Erythroblast (primary cell): ENCODE data around the gene KIF13A.
"Not testable (repeated sequence)": the region's sequence is repeated elsewhere in the genome, so short reads cannot be mapped to it uniquely, and the experiment has no call there.

Experiments
- DNase-seq, 2 experiments: peaks; one replicate each; lab custom pipeline; 2025; lab: John Stamatoyannopoulos, UW
- GATA1 ChIP-seq: IDR thresholded peaks from 2 replicates; pipeline ENCODE4 v1.6.1; 2011; ENCODE audit warnings: low read depth, mild to moderate bottlenecking, control low read depth, low read length, moderate library complexity
- POLR2A ChIP-seq: IDR thresholded peaks from 2 replicates; pipeline ENCODE4 v1.6.1; 2011; ENCODE audit warnings: mild to moderate bottlenecking, low read length

KIF13A gene

DNA sequence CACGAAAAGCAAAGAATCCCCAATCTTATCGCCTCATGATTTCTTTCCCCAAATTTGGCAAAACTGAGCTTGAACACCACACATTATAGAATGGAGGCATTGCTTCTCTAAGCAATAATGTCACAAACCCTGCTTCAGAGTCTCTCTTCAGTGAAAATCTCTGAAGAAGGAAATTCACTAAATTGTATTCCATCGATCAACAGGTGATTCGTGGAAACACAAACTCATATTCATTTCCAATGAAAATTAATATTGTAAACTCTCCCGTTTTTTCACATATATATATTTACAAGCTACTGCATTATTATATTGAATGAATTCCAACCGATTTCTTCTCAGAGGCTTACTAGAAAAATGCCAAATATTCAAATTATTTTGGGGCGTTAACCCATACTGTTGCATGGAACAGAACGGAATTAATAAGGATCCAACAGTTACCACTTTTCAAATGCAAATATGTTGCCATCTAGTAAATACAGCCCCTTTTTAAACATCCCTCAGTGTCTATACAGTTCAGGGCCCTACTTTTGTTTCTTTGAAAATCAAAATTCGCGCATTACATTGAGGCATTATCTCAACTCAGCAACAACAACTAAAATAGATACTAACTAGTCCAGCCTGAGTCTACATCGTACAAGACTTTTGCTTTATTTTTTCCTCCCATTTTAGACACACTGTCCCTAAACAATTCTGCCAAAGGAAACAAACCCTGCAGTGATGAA is 1.3 kb downstream of the KIF13A start:
- TF ChIP-seq GATA1 (no peak), POLR2A (no peak)
- DNase-seq: no peak

DNA sequence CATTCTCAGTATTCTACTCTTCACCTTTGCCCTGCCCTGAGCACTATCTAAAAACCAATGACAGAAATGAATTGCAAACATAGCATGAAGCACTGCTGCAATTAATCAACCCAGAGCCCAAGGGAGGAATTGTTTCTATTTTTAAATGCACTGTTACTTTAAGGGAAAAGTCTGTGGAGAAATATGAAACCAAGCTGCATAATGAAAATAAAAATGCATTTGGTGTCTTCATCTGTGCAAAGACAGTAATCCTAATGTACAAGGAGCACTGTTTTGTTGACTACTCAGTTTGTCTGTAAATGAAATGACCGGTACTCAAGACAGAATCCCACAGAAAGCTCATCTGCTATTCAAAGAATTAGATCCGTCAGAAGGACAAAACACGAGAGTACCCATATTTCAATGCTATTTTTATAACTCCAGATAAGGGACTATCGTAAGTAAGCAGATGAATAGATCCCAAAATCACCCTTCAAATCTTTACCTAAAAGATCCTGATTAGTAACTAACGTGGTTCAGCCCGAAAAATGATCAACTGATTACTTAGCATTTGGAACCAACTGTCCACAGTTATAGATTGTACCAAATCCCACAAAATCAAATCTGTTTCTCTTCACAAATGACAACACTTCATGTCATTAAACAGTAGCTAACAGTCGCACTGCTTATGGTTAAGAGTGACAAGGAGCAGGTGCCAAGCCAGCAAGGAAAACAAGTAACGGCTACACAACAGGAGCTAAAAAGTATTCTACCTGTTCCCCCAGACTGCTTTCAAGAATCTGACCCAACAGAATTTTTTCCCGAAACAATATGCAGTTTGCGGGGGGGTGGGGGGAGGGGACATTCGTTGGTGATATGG is 2.4 kb downstream of the KIF13A start:
- peak in 1 of 2 experiments; percentile 28 for DNase-seq
- TF ChIP-seq GATA1: no peak
- TF ChIP-seq POLR2A: no peak

DNA sequence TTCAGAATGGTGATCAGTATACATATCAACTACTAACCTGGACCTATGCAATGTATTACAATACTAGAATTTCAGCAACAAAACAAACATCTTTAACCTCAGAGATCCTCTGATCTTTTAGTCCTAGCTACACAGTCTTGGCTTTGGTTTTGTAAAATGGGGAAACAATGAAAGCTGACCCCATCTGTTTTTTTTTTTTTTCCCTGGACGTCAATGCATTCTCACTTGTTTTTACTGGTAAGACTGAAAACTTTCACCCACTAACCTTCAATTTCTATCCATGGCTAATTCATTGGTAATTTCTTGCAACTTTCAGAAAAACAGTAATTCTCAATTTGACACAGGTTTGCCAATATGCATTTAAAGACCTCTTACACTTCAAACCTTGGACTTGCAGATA is 3.0 kb downstream of the KIF13A start:
- no peak for DNase-seq
- no peak for TF ChIP-seq POLR2A
- TF ChIP-seq GATA1: no peak

DNA sequence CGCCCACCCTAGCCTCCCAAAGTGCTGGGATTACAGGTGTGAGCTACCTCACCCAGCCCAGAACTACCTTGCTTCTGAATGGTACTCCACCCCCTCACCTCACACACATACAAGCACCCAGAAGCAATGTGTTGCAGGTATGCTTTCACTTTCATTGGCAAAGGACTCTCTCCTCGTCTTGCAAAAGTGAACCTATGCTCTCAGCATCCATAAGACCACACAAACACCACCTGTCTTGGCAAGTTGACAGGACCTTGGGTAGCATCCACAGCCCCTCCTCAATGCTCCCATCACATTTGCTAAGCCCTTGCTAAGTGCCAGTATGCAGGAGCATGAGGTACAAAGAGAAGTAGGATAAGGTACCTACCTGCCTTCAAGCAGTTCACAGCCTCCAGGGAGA is 3.7 kb downstream of the KIF13A start:
- no peak for DNase-seq
- TF ChIP-seq GATA1: no peak
- TF ChIP-seq POLR2A: no peak

DNA sequence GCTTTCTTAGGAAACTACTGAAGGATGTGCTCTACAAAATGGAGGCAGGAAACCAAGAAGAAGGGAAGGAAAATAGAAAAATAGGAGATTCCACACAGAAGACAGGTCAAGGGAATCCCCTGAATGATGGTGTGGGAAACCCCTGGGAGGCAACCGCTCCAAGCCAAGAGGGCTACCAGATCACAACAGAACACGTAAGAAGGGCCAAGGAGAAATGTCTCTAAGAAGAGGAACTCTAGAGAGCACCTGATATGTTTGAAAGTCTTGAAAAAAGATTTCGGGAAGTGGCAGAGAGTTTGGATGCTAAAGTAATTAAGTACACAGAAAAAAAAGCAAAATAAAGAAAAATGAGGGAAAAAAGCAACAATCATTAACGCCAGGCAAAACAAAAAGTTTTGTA is 7.1 kb downstream of the KIF13A start:
- no peak for TF ChIP-seq POLR2A
- TF ChIP-seq GATA1: no peak
- no peak for DNase-seq

DNA sequence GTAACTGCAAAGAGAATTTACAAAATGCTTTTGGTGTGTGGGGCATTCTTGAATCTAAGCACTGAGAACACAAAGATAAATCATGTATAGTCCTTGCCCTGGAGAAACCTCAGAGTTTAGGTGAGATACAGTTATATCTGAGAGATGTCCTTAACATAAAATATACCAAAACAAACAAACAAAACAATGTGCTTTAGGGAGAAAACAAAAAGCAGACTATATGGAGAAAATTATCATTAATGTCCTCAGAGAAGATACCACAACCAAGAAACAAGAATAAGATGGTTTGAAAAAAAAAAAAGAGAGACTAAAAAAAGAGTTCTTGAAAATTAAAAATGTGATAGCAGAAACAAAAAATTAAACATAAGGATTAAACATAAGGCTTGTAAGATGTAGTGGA is 8.0 kb downstream of the KIF13A start:
- TF ChIP-seq POLR2A (no peak), GATA1 (no peak)
- DNase-seq: no peak

DNA sequence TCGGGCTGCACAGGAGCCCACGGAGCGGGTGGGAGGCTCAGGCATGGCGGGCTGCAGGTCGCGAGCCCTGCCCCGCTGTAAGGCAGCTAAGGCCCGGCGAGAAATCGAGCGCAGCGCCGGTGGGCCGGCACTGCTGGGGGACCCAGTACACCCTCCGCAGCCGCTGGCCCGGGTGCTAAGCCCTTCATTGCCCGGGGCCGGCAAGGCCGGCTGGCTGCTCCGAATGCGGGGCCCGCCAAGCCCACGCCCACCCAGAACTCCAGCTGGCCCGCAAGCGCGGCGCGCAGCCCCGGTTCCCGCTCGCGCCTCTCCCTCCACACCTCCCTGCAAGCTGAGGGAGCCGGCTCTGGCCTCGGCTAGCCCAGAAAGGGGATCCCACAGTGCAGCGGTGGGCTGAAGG is 11.2 kb downstream of the KIF13A start:
- DNase-seq: not testable (repeated sequence)

DNA sequence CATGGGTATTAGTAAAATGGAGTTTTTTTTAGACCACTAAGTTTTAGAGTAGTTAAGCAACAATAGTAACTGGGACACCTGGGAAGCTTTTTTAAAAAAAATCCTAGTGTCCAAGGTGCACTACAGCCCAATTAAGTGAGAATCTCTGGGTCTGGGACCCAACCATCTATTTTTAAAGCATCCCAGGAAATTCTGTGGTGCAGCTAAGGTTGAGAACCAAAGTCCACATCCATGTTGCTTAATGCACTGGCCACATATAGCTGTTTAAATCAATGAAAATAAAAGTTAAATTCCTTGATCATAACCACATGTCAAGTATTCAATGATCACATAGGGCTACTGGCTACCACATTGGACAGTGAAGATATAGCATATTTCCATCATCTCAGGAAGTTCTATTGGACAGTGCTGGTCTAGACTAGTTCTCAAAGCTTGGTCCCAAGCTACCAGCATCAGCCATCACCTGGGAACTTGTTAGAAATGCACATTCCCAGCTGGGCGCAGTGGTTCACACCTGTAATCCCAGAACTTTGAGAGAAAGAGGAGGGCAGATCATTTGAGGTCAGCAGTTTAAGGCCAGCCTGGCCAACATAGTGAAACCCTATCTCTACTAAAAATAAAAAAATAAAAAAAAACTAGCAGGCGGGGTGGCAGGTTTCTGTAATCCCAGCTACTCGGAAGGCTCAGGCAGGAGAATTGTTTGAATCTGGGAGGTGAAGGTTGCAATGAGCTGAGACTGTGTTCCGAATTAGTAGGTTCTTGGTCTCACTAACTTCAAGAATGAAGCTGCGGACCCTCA is 12.7 kb downstream of the KIF13A start:
- no peak for TF ChIP-seq POLR2A
- TF ChIP-seq GATA1: no peak
- no peak for DNase-seq

DNA sequence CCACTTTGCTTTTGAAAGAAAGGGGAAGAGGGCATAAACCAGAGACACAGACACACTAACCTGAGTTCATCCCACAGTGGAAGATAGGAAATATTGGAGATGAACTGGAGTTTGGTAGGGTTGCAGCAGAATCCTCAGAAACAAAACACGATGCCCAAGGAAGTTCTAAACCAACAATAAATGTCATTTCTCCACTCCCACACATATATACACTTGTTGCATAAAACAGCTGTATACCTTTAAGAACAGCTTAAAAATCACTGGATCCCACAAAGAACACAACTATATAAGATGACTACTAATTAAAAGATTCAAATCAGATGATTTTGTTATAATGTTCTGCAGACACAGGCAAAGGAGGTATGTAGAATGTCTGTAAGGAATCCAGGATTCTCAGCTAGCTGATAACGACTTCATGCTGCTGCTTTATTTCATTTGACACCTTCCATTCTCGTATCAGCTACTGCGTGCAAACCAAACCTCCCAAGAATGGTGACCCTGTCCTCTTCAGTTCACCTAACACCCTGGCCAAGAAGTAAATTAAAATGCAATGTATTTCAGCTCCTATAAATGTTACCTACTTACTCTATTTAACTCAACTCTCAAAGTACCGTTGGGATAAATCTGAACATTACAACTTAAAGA is 14.3 kb downstream of the KIF13A start:
- no peak for DNase-seq
- TF ChIP-seq GATA1 (no peak), POLR2A (no peak)

DNA sequence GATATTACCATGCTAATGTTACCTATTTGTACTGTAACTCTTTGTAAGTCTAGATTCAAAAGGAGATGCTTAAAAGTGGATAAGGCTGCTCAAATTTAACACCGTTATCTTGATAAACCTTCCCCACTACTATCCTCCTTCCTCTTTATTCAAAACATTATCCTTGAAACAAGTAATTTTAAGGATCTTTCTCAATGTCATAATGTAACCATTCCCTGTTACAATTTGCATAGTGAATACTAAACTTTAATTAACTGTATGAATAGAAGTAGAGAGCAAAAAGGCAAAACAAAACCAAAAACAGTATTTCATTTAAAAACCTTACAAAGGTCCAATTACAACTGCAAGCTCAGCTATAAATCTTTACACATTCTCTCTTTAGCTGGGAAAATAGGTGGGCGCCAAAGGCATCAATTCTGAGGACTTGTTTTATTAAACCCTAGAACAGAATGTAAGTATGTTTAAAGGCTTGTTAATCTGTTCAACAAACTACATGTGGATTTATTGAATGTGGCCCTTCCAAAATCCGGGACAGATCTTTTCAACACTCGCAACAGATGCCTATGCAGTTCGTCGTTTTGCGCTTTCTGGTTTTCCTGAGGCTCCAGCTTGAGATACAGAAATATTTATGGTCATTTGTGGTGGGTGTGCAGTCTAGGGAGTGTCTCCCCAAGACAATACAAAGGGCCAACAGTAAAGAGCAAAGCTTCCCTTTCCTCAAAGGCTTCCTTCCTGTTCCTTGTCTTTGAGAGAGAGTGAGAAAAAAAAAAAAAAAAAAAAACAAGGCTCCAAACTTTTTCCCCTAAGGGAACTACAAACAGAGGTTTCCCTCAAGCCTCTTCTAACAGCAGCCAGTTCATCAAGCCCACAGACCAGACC is 15.1 kb downstream of the KIF13A start:
- TF ChIP-seq GATA1: no peak
- no peak for TF ChIP-seq POLR2A
- no peak for DNase-seq

DNA sequence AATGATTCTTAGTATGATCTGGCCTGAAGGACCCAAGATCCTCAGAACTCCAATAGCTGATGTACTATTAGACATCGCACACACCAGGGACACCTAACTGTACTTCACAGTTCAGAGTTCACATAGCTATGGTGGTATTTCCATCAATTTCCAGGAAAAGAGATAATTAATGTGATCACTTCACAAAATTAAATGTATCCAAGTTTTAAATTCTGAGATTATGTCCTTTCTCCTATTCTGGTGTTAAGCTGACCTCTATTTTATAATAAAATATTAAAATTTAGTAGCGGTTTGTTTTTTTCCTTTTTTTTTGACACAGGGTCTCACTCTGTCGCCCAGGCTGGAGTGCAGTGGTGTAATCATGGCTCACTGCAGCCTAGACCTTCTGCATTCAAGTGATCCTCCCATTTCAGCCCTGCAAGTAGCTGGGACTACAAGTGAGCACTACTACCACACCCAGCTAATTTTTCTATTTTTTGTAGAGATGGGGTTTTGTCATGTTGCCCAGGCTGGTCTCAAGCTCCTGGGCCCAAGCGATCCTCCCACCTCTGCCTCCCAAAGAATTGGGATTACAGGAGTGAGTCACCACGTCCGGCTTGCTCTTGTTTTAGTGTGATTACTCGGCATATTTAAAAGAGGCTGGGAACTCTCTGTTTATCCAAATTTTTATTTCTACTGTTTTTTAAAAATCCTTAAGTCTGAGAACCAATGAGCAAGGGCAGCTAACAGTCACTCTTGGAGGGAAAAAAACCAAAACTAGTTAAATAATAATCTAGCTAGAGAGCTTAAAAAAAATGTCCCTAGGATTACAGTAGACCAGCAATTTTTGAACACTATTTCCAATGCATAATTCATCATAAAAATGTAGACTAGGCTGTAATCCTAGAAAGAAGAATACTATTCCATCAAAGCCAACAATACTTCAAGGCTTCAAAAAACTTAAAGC is 16.0 kb downstream of the KIF13A start:
- peak; percentile 5 to 19 for DNase-seq
- TF ChIP-seq POLR2A (no peak), GATA1 (no peak)

DNA sequence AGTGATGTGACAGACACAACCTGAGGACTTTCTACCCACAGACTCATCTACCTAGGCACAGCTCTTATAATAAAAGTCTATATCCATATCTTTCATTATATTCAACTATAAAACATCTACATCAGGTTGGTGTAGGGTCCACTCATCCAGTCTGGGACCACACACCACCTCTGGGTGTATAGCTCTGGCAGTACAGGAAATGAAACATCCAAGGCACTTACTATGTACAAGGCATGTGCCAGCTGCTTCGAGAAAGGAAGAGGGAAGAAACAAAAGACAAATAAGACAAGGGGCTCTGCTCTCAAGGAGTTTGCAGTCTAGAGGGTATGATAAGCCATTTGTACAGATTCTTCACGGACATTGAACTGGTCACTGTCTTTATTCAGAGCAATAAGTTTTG is 18.6 kb downstream of the KIF13A start:
- no peak for DNase-seq
- TF ChIP-seq GATA1 (no peak), POLR2A (no peak)
